ENCODE measurements around the gene EHMT2. TPM values are rescaled to one million over a fixed set of nuclear protein-coding genes. Genes with fewer than 3 reads are reported as not detected.

Gene EHMT2
- total and polyA plus RNA-seq, 2 of the 13 experiments (the other 11 are each of a cell fraction or from before 2014, with no cell fraction given) = 55.2 to 69.2 TPM

DNA sequence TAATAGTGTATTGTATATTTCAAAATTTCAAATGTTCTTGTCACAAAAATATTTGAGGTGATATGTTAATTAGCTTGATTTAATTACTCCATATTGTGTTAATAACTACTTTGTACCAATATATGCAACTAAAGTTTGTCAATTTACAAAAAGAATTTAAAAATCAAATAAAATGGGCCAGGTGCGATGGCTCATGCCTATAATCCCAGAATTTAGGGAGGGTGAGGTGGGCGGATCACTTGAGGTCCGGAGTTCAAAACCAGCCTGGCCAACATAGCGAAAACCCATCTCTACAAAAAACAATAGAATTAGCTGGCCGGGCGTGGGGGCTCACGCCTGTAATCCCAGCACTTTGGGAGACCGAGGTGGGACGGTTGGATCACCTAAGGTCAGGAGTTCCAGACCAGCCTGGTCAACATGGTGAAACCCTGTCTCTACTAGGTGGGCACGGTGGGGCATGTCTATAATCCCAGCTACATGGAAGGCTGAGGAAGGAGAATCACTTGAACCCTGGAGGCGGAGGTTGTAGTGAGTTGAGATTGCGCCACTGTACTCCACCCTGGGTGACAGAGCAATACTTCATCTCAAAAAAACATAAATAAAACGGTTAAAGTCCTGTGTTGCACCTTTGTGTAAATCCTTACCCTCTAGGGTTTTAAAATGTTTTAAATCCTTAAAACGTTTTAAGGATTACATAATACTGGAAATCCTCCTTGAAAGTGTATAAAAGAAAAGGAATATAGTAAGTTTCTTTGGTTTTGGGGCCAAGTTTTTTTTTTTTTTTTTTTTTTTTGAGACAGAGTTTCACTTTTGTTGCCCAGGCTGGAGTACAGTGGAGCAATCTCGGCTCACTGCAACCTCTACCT is 65.9 kb downstream of the EHMT2 start:
- POLR2A ChIA-PET = interaction anchor here (1.0 to 15.7 kb wide), 18 partner anchors 9 to 114 kb away, joined by 3 to 264 read pairs (median 7); partner anchors contain the start of genes CFB, HSPA1A, HSPA1L and LSM2
- H3K9ac ChIP-seq (ENCODE audit: insufficient read depth, low read depth, low read length) = peak overlapping the region; percentile 81
- TF ChIP-seq NPAS2 (CRISPR knock-in tag; IDR thresholded peaks at IDR 0.05; ENCODE audit: borderline replicate concordance) (no peak), ZBTB38 (CRISPR knock-in tag; IDR thresholded peaks at IDR 0.05) (peak; percentile 51; the same call in 1 of the 2 replicates), FOSL2 (CRISPR knock-in tag; IDR thresholded peaks at IDR 0.05) (0 out of 2 replicates have a peak, but pooled peaks have one; percentile 4), PHF21A (CRISPR knock-in tag; IDR thresholded peaks at IDR 0.05) (peak; percentile 33; the same call in 1 of the 2 replicates), HNF4A (CRISPR knock-in tag; IDR thresholded peaks at IDR 0.05) (peak; percentile 11; the same call in 1 of the 2 replicates), ZNF121 (CRISPR knock-in tag; IDR thresholded peaks at IDR 0.05) (peak; percentile 31; the same call in 1 of the 2 replicates), ZNF180 (CRISPR knock-in tag; IDR thresholded peaks at IDR 0.05; ENCODE audit: borderline replicate concordance, low read depth) (no peak), ZNF567 (CRISPR knock-in tag; IDR thresholded peaks at IDR 0.05; ENCODE audit: borderline replicate concordance) (0 out of 2 replicates have a peak, but pooled peaks have one; percentile 50), ONECUT2 (CRISPR knock-in tag; IDR thresholded peaks at IDR 0.05) (no peak), NR2F2 (IDR thresholded peaks at IDR 0.05; ENCODE audit: borderline replicate concordance, low read depth) (0 out of 2 replicates have a peak, but pooled peaks have one; percentile 22), ZNF430 (CRISPR knock-in tag; IDR thresholded peaks at IDR 0.05) (no peak), ZNF335 (CRISPR knock-in tag; IDR thresholded peaks at IDR 0.05) (0 out of 2 replicates have a peak, but pooled peaks have one; percentile 27), HMGA1 (CRISPR knock-in tag; conservative IDR thresholded peaks at IDR 0.05) (no peak), ZNF788 (CRISPR knock-in tag; IDR thresholded peaks at IDR 0.05; ENCODE audit: borderline replicate concordance) (peak; percentile 34; the same call in 1 of the 2 replicates), CEBPB (IDR thresholded peaks at IDR 0.05; ENCODE audit: borderline replicate concordance, low read depth, low read length) (peak; percentile 45), SP2 (CRISPR knock-in tag; IDR thresholded peaks at IDR 0.05) (no peak), SCMH1 (CRISPR knock-in tag; IDR thresholded peaks at IDR 0.05; ENCODE audit: borderline replicate concordance) (no peak)
- TF ChIP-seq, protein P1, sequence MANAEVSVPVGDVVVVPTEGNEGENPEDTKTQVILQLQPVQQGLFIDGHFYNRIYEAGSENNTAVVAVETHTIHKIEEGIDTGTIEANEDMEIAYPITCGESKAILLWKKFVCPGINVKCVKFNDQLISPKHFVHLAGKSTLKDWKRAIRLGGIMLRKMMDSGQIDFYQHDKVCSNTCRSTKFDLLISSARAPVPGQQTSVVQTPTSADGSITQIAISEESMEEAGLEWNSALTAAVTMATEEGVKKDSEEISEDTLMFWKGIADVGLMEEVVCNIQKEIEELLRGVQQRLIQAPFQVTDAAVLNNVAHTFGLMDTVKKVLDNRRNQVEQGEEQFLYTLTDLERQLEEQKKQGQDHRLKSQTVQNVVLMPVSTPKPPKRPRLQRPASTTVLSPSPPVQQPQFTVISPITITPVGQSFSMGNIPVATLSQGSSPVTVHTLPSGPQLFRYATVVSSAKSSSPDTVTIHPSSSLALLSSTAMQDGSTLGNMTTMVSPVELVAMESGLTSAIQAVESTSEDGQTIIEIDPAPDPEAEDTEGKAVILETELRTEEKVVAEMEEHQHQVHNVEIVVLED (CRISPR knock-in tag; IDR thresholded peaks at IDR 0.05; ENCODE audit: borderline replicate concordance) = no peak
- TF ChIP-seq, protein P2, sequence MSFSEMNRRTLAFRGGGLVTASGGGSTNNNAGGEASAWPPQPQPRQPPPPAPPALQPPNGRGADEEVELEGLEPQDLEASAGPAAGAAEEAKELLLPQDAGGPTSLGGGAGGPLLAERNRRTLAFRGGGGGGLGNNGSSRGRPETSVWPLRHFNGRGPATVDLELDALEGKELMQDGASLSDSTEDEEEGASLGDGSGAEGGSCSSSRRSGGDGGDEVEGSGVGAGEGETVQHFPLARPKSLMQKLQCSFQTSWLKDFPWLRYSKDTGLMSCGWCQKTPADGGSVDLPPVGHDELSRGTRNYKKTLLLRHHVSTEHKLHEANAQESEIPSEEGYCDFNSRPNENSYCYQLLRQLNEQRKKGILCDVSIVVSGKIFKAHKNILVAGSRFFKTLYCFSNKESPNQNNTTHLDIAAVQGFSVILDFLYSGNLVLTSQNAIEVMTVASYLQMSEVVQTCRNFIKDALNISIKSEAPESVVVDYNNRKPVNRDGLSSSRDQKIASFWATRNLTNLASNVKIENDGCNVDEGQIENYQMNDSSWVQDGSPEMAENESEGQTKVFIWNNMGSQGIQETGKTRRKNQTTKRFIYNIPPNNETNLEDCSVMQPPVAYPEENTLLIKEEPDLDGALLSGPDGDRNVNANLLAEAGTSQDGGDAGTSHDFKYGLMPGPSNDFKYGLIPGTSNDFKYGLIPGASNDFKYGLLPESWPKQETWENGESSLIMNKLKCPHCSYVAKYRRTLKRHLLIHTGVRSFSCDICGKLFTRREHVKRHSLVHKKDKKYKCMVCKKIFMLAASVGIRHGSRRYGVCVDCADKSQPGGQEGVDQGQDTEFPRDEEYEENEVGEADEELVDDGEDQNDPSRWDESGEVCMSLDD (CRISPR knock-in tag; IDR thresholded peaks at IDR 0.05; ENCODE audit: borderline replicate concordance) = no peak

More for the DNA sequence above, 65.9 kb downstream of the EHMT2 start:
- Histone ChIP-seq H3K79me2 (ENCODE audit: insufficient read depth, low read length) (peaks cover 53% of the 10 kb centered on the region), H3K9me3 (ENCODE audit: low read length) (no peaks in the 10 kb centered on the region), H3K27me3 (ENCODE audit: control insufficient read depth in 1 of 2, insufficient read depth in 2 of 2, low read length in 2 of 2) (peaks cover 0 to 2% of the 10 kb centered on the region in 2 experiments; a peak in 1 of 5 replicates), H2AFZ (ENCODE audit: low read length) (no peak overlapping the region), H3K4me3 (replicated peaks in 1 of 3; ENCODE audit: insufficient read depth in 1 of 3, low read depth in 2 of 3, low read length in 3 of 3) (peak overlapping the region in 2 of 3 experiments; percentile 80 to 99; a peak in 5 of 6 replicates), H3K4me2 (ENCODE audit: low read depth, low read length) (peak overlapping the region; percentile 94), H3K4me1 (ENCODE audit: insufficient read depth, low read length) (peaks cover 32% of the 10 kb centered on the region), H3K36me3 (replicated peaks in 1 of 2; ENCODE audit: control insufficient read depth in 1 of 2, insufficient read depth in 2 of 2, low read length in 2 of 2) (peaks cover 0 to 5% of the 10 kb centered on the region in 2 experiments; a peak in 1 of 5 replicates), H4K20me1 (ENCODE audit: insufficient read depth, low read length) (peaks cover 12% of the 10 kb centered on the region), H3K27ac (ENCODE audit: extremely low read length, insufficient read depth, low read length) (peak overlapping the region; percentile 23)
- ATAC-seq (no peak), DNase-seq (ENCODE audit: low spot score) (no peak), FAIRE-seq (no peak)
- in situ Hi-C loops (cut with HindIII; ENCODE audit: extremely low pct_ligation_motif_present, low pct_unique_long_range_greater_than_20kb) (loop anchor here (5.0 kb wide), 1 partner anchor 59 kb away; no protein-coding TSS in a partner anchor), intact Hi-C loops (cut with micrococcal nuclease; ENCODE audit: unreplicated experiment) (loop anchor here (5.0 to 10.0 kb wide), 3 partner anchors 66 to 164 kb away; partner anchors contain the start of genes CSNK2B, EHMT2, LY6G5B and NELFE)
- whole genome bisulfite sequencing (ENCODE audit: low lambda C conversion rate) = 81% methylated on average over 15 of the region's 15 CpGs
- CTCF ChIA-PET (ENCODE audit: low intra/inter-chr PET ratio, low total read pairs) = interaction anchor here (1.2 to 2.2 kb wide), 3 partner anchors 32 to 59 kb away, joined by 3 to 16 read pairs (median 10); no protein-coding TSS in a partner anchor
- no TSS peak for BruUV-seq (replicated peaks)

Data from HepG2 (cell line).